Effector CD4-positive, alpha-beta T cell (primary cell): Measurements from ENCODE around the gene STYXL1.

ENCODE experiments used
- DNase-seq: peaks from one replicate; pipeline ENCODE4 v3.0.0-alpha.2; 2020

Gene STYXL1

GRCh38 chr7:75971961-75972763, 75.6 kb downstream of the STYXL1 start:
- no peak for DNase-seq

- no peak for DNase-seq
These were observed 76.4 kb downstream of the STYXL1 start for GRCh38 chr7:75971309-75971960.

- DNase-seq, result no peak
These were observed 77.9 kb downstream of the STYXL1 start for GRCh38 chr7:75969704-75970498.

- DNase-seq, result no peak
These were observed 78.6 kb downstream of the STYXL1 start for GRCh38 chr7:75969182-75969581.

- DNase-seq, result no peak
These were observed 79.2 kb downstream of the STYXL1 start for GRCh38 chr7:75968561-75969001.

GRCh38 chr7:75968012-75968411, 79.8 kb downstream of the STYXL1 start:
- DNase-seq, result no peak

- DNase-seq, result no peak
These were observed 80.3 kb downstream of the STYXL1 start for GRCh38 chr7:75967487-75967997.

- no peak for DNase-seq
These were observed 80.7 kb downstream of the STYXL1 start for GRCh38 chr7:75967055-75967454.

GRCh38 chr7:75966190-75966961, 81.4 kb downstream of the STYXL1 start:
- DNase-seq, result no peak

- DNase-seq, result no peak
These were observed 82.2 kb downstream of the STYXL1 start for GRCh38 chr7:75965617-75966016.

- no peak for DNase-seq
These were observed 84.3 kb downstream of the STYXL1 start for GRCh38 chr7:75963381-75963995.

- DNase-seq, result no peak
These were observed 85.0 kb downstream of the STYXL1 start for GRCh38 chr7:75962607-75963380.

GRCh38 chr7:75961218-75961617, 86.6 kb downstream of the STYXL1 start:
- no peak for DNase-seq

GRCh38 chr7:75960372-75960771, 87.4 kb downstream of the STYXL1 start:
- no peak for DNase-seq

- DNase-seq, result no peak
These were observed 88.8 kb downstream of the STYXL1 start for GRCh38 chr7:75958802-75959543.

- no peak for DNase-seq
These were observed 90.6 kb downstream of the STYXL1 start for GRCh38 chr7:75957021-75957736.

- DNase-seq, result no peak
These were observed 92.4 kb downstream of the STYXL1 start for GRCh38 chr7:75955331-75955955.

- DNase-seq, result no peak
These were observed 93.9 kb downstream of the STYXL1 start for GRCh38 chr7:75953931-75954330.

- DNase-seq, result no peak
These were observed 94.4 kb downstream of the STYXL1 start for GRCh38 chr7:75953431-75953830.
